Activated CD8-positive, alpha-beta T cell treated with anti-CD3 and anti-CD28 coated beads, Interleukin-2, amount 10 ng/mL, durations not matched to agents 7 days and 5 days (primary cell): ENCODE data around the gene DR1. TPM values are rescaled to one million over a fixed set of nuclear protein-coding genes. Genes with fewer than 3 reads are reported as not detected.

ENCODE experiments used
- ATAC-seq: fragments of 150-1000 bp; cut with Tn5 transposase; one replicate; pipeline ENCODE4 v1.10.0; 2021; ENCODE audit warnings: moderate library complexity
- CTCF ChIA-PET: fragments of 350-600 bp; sonication (Branson Sonifier 250); formaldehyde crosslinking; loops from one replicate; lab custom pipeline; 2021; ENCODE audit warnings: antibody characterized with exemption; lab: Charles Lee
- POLR2A ChIA-PET: fragments of 350-600 bp; sonication (Branson Sonifier 250); formaldehyde crosslinking; loops from one replicate; lab custom pipeline; 2021; ENCODE audit warnings: antibody characterized with exemption; lab: Charles Lee
- DNase-seq: peaks from one replicate; pipeline ENCODE4 v3.0.0-alpha.2; 2020
- H3K27ac Mint-ChIP-seq: one replicate; pipeline ENCODE4 v1.8.0; 2021; ENCODE audit warnings: mild to moderate bottlenecking, mixed read lengths
- H3K27me3 Mint-ChIP-seq: one replicate; pipeline ENCODE4 v1.8.0; 2021; ENCODE audit warnings: low read depth, mixed read lengths
- H3K36me3 Mint-ChIP-seq: one replicate; pipeline ENCODE4 v1.8.0; 2021; ENCODE audit warnings: low read depth, mixed read lengths
- H3K4me1 Mint-ChIP-seq: one replicate; pipeline ENCODE4 v1.8.0; 2021; ENCODE audit warnings: low read depth, mixed read lengths
- H3K4me3 Mint-ChIP-seq: one replicate; pipeline ENCODE4 v1.8.0; 2021; ENCODE audit warnings: mild to moderate bottlenecking, mixed read lengths
- H3K9me3 Mint-ChIP-seq: one replicate; pipeline ENCODE4 v1.8.0; 2022; ENCODE audit warnings: mixed read lengths; ENCODE audit not compliant: insufficient read depth
- total RNA-seq, 2 experiments: library from RNA; stranded (reverse); gene quantifications; one replicate each; pipeline ENCODE4 v1.2.3, GENCODE V29; 2021

The DR1 gene
- total RNA-seq, 2 experiments from 2014 or later: 94.0 to 94.1 TPM

- Mint-ChIP-seq H3K36me3 (no peaks in the 10 kb centered on the region), H3K4me3 (no peak overlapping the region), H3K9me3 (no peaks in the 10 kb centered on the region), H3K27me3 (no peaks in the 10 kb centered on the region), H3K27ac (no peak overlapping the region), H3K4me1 (no peaks in the 10 kb centered on the region)
- CTCF ChIA-PET: interaction anchor here (0.9 kb wide), 1 partner anchor 19 kb away, joined by 3 read pairs; no protein-coding TSS in a partner anchor
- POLR2A ChIA-PET: no interaction called here
- no peak for ATAC-seq
- DNase-seq: no peak
Observed at GRCh38 chr1:93323185-93323820, 22.4 kb upstream of the DR1 start.

DNA sequence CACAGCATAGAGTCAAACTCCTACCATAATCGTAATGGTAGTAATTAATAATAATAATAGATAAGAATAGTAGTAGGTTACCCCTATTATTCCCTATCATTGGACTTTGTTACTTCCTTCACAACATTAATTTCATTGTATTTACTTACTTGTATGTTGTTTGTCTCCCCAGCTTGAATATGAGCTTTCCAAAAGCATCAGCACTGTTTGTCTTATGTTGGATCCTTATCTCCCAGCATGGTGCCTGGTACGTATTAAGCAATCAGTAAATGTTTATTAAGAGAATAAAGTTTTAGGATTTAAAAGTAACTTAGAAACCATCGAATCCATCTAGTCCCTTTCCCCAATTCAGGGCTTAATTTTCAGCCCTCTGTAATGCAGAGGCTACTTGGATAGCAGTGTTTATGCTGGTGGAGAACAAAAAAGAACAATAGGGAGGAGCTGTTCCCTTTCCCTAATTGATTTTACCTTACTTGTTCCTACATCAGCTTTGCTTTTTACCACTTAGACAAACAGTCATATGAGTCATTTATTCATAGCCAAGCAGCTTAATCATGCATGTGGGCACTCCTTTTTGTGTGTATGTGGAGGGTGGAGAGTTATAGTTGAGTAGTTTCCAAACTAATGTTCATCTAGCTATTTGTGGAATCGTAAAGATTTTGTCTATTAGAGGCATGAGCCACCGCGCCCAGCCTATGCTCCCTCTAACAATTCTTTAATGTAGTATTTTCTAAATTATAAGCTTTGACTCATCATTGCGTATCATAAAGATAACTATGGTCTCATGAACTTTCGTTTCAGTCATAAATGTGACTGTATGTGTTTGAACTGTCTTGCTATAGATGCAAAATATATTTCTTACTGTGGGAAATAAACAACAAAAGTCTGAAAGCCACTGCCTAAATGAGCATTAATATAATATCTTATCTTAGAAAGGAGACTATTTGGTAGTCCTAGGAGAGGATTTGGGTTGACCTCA is 20.9 kb upstream of the DR1 start:
- POLR2A ChIA-PET: interaction anchor here (1.1 kb wide), 1 partner anchor 20 kb away, joined by 6 read pairs; no protein-coding TSS in a partner anchor
- CTCF ChIA-PET: interaction anchor here (3.9 kb wide), 1 partner anchor 21 kb away, joined by 18 read pairs; no protein-coding TSS in a partner anchor
- no peaks in the 10 kb centered on the region for H3K4me1 Mint-ChIP-seq

DNA sequence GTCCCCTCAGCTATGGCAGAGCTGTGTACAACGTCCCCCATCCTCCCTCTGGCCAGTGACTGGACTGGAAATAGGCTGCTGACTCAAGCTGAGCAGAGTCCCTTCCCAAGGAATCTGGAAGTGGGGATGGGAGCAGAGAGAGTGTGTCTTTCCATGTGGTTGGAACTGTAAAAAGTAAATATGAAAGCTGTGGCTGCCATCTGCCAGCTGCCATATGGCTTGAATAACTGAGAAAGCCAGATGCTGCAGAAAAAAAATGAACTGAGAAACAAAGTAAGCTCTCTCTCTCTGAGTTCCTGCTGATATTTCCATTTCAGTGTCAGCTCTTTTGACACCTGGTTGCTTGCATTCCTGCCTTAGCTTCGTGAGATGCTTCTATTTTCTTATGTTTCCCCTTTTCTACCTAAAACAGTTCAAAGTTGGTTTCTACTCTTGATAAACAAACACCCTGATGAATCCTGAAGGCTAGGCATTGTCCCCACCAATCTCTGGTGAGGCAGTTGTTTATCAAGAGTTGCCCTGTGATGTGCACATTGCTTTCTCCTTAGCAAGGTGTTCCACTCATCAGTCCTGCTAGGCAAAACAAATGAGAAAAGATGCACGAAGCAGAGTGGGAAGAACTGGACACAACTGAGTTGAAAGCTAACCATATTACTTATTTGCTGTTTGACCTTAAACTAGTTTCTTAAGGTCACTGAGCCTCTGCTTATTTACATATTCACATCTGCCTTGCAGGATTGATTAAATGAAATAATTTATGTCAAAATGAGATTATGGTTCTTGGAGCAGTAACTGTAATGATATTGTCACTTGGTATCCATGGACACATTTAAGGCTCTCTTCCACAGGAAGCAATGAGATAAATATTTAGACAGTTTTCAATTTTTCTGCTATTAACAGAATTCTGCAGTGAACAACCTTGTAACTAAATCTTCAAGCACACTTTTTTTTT is 16.6 kb upstream of the DR1 start:
- no peak for ATAC-seq
- no peak for DNase-seq
- Mint-ChIP-seq H3K4me1 (no peaks in the 10 kb centered on the region), H3K4me3 (no peak overlapping the region), H3K27ac (no peak overlapping the region), H3K9me3 (no peaks in the 10 kb centered on the region), H3K36me3 (peaks cover 3% of the 10 kb centered on the region), H3K27me3 (no peaks in the 10 kb centered on the region)
- POLR2A ChIA-PET: interaction anchor here (1.6 kb wide), 1 partner anchor 17 kb away, joined by 10 read pairs; the partner anchor contains the start of gene DR1
- CTCF ChIA-PET: interaction anchor here (1.0 to 3.2 kb wide), 2 partner anchors 16 to 25 kb away, joined by 3 to 12 read pairs; partner anchors contain the start of gene DR1

More for the DNA sequence above, 20.9 kb upstream of the DR1 start:
- Mint-ChIP-seq H3K36me3 (no peaks in the 10 kb centered on the region), H3K9me3 (no peaks in the 10 kb centered on the region), H3K27me3 (no peaks in the 10 kb centered on the region), H3K4me3 (no peak overlapping the region), H3K27ac (no peak overlapping the region)
- ATAC-seq (no peak), DNase-seq (no peak)

DNA sequence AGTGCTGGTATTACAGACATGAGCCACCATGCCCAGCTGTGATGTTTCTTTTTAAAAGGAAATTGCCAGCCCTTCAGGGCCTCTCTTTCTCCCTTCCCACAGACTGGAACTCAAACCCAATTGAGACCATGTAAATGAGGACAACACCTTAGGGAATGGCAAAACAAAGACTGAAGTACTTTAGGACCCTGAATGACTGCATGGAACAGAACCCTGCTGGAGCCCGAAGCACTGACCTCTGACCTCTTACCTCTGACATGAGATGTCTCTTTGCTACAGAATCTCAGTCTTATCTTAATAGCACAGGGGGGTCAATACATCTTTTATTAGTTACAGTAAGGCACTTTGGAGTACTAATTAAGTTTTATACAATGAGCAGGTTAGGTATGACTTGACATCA is 15.5 kb upstream of the DR1 start:
- no peak for DNase-seq
- no peak for ATAC-seq
- POLR2A ChIA-PET: interaction anchor here (1.6 kb wide), 1 partner anchor 16 kb away, joined by 10 read pairs; the partner anchor contains the start of gene DR1
- CTCF ChIA-PET: interaction anchor here (1.0 to 3.2 kb wide), 2 partner anchors 15 to 26 kb away, joined by 3 to 12 read pairs; partner anchors contain the start of gene DR1
- Mint-ChIP-seq H3K27ac (no peak overlapping the region), H3K36me3 (peaks cover 3% of the 10 kb centered on the region), H3K27me3 (no peaks in the 10 kb centered on the region), H3K9me3 (no peaks in the 10 kb centered on the region), H3K4me3 (no peak overlapping the region), H3K4me1 (no peaks in the 10 kb centered on the region)

DNA sequence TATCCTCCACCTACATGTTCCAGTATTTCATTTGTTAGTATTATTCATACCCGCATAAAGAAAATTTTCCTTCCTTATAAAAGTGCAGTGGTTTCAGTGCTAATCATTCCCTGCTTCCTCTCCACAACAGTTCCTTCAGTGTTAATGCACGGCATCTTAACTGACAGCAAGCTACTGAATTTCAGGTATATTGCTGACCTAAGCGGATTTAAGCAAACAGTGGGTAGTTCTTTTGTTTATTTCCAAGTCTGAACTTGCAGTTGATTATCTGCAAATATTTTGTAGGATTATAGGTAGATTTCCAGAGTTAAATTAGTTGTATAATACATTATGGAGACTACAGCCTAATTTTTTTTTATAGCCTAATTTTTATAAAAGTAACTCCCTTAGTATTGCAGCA is 15.1 kb upstream of the DR1 start:
- no peak overlapping the region for H3K4me3 Mint-ChIP-seq
- H3K27me3 Mint-ChIP-seq: no peaks in the 10 kb centered on the region
- ChIA-PET POLR2A (no interaction called here), CTCF (interaction anchor here (3.2 kb wide), 1 partner anchor 26 kb away, joined by 12 read pairs; no protein-coding TSS in a partner anchor)
- no peak for ATAC-seq
- H3K9me3 Mint-ChIP-seq: no peaks in the 10 kb centered on the region
- H3K27ac Mint-ChIP-seq: no peak overlapping the region
- DNase-seq: no peak
- H3K36me3 Mint-ChIP-seq: peaks cover 3% of the 10 kb centered on the region
- H3K4me1 Mint-ChIP-seq: no peaks in the 10 kb centered on the region

- no peak for ATAC-seq
- Mint-ChIP-seq H3K4me1 (no peaks in the 10 kb centered on the region), H3K36me3 (peaks cover 3% of the 10 kb centered on the region), H3K27me3 (no peaks in the 10 kb centered on the region), H3K4me3 (no peak overlapping the region), H3K27ac (no peak overlapping the region), H3K9me3 (no peaks in the 10 kb centered on the region)
- POLR2A ChIA-PET: interaction anchor here (0.6 kb wide), 1 partner anchor 45 kb away, joined by 3 read pairs; no protein-coding TSS in a partner anchor
- no peak for DNase-seq
- CTCF ChIA-PET: interaction anchor here (3.2 kb wide), 1 partner anchor 27 kb away, joined by 12 read pairs; no protein-coding TSS in a partner anchor
Observed at GRCh38 chr1:93331412-93331811, 14.3 kb upstream of the DR1 start.

DNA sequence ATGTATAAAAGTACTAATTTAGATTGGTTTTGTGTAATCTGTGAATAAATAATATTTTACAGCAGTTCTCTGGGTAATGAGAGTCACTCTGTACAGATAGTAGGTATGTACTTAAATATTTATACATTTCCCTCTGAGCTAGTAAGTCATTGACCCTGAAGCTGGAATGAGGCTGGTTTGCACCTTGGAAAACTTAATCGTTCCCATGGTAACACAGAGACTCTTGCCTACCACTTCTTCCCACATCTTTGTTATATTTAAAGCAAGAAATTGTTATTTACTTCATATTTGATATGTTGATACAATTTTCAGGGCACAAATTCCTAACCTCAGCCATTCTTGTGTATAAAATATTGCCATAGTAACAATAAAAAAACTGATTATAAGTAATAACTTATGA is 13.3 kb upstream of the DR1 start:
- POLR2A ChIA-PET: no interaction called here

DNA sequence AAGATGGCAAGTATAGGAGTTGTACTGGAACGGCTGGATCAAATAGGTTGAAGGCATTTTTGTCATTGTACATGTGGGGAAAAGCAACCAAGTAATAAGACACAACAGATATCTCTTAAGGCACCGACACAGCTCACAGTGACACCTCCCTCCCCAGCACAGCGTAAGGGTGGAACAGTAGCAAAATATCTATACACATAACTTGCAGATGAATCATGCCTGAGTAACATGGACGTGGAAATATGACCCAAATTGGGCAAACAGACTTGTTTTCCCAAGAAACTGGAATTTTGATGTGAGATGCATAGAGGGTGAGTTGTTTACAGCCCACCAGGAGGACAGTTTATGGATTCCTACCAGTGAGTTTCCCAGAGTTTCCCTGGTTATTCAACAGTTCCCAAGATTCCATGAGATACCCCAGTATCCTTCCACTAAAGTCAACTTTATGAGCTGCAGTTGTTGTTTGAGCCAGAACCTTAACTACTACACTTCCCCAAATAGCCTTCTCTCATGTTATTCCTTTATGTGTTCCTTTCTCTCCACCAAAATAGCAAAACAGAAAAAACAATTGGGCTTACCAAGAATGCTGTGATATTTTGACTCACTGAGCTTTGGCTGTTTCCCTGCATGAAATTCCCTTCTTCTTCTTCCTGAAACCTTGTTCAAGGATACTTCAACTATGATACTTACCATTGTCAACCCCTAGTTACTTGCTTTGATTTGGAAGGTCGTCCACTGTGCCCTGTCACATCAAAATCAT is 7.1 kb upstream of the DR1 start:
- ChIA-PET CTCF (interaction anchor here (2.8 kb wide), 1 partner anchor 34 kb away, joined by 11 read pairs; no protein-coding TSS in a partner anchor), POLR2A (interaction anchor here (0.7 kb wide), 1 partner anchor 34 kb away, joined by 3 read pairs; no protein-coding TSS in a partner anchor)
- Mint-ChIP-seq H3K9me3 (no peaks in the 10 kb centered on the region), H3K36me3 (peaks cover 11% of the 10 kb centered on the region), H3K27me3 (no peaks in the 10 kb centered on the region), H3K4me1 (no peaks in the 10 kb centered on the region), H3K4me3 (no peak overlapping the region), H3K27ac (no peak overlapping the region)
- no peak for DNase-seq
- no peak for ATAC-seq

More for the DNA sequence above, 13.3 kb upstream of the DR1 start:
- Mint-ChIP-seq H3K36me3 (peaks cover 3% of the 10 kb centered on the region), H3K27me3 (no peaks in the 10 kb centered on the region), H3K4me3 (no peak overlapping the region), H3K4me1 (no peaks in the 10 kb centered on the region), H3K9me3 (no peaks in the 10 kb centered on the region), H3K27ac (no peak overlapping the region)
- CTCF ChIA-PET: interaction anchor here (0.9 kb wide), 1 partner anchor 24 kb away, joined by 3 read pairs; no protein-coding TSS in a partner anchor
- DNase-seq: no peak
- ATAC-seq: no peak

- Mint-ChIP-seq H3K27me3 (no peaks in the 10 kb centered on the region), H3K27ac (no peak overlapping the region), H3K9me3 (no peaks in the 10 kb centered on the region), H3K36me3 (peaks cover 11% of the 10 kb centered on the region), H3K4me3 (no peak overlapping the region), H3K4me1 (no peaks in the 10 kb centered on the region)
- CTCF ChIA-PET: no interaction called here
- POLR2A ChIA-PET: interaction anchor here (0.6 kb wide), 1 partner anchor 506 kb away, joined by 4 read pairs; no protein-coding TSS in a partner anchor
- ATAC-seq: no peak
- DNase-seq: no peak
Observed at GRCh38 chr1:93339171-93339697, 6.5 kb upstream of the DR1 start.

- ATAC-seq (no peak), DNase-seq (no peak)
- Mint-ChIP-seq H3K9me3 (no peaks in the 10 kb centered on the region), H3K27me3 (no peaks in the 10 kb centered on the region), H3K36me3 (peaks cover 11% of the 10 kb centered on the region), H3K4me3 (no peak overlapping the region), H3K4me1 (peaks cover 4% of the 10 kb centered on the region), H3K27ac (no peak overlapping the region)
- ChIA-PET POLR2A (interaction anchor here (1.3 kb wide), 1 partner anchor 261 kb away, joined by 3 read pairs; the partner anchor contains the start of gene MTF2), CTCF (interaction anchor here (3.0 kb wide), 1 partner anchor 36 kb away, joined by 23 read pairs; no protein-coding TSS in a partner anchor)
Observed at GRCh38 chr1:93340090-93340489, 5.6 kb upstream of the DR1 start.
